HepG2 (cell line): Measurements from ENCODE around the gene AQP12A. TPM values are rescaled to one million over a fixed set of nuclear protein-coding genes. Genes with fewer than 3 reads are reported as not detected.
A peak's percentile ranks its signal among the peaks of the same experiment; 100 is the strongest.

Experiments
- ATAC-seq: fragments of 200-7000 bp; cut with Tn5 transposase; 3 replicates; pipeline ENCODE4 v1.9.1; 2020; ENCODE audit warnings: mild to moderate bottlenecking, moderate library complexity
- BruUV-seq: library from RNA; stranded (reverse); fragments of 400-500 nt; replicated peaks from 2 replicates; lab custom pipeline; 2021; lab: Mats Ljungman, UMichigan
- CTCF ChIA-PET: fragments of 300-600 bp; formaldehyde crosslinking; extraction: SDS; loops from one replicate; lab custom pipeline; 2021; ENCODE audit warnings: low total read pairs, inconsistent platforms, low intra/inter-chr PET ratio; lab: Yijun Ruan, JAX
- POLR2A ChIA-PET: fragments of 350-600 bp; sonication (Branson Sonifier 250); formaldehyde crosslinking; loops from one replicate; lab custom pipeline; 2020; ENCODE audit warnings: antibody characterized with exemption, inconsistent platforms; lab: Yijun Ruan, JAX
- DNase-seq: peaks from one replicate; pipeline ENCODE4 v3.0.0-alpha.2; 2015; ENCODE audit warnings: low spot score
- FAIRE-seq: peaks from 3 replicates; lab custom pipeline; 2011; peaks lifted over from hg19 to GRCh38; lab: Jason Lieb, UNC
- H2AFZ ChIP-seq: one replicate; pipeline ENCODE4 v1.6.1; 2011; ENCODE audit warnings: low read length, inconsistent platforms
- H3K27ac ChIP-seq: fragments of 300-600 bp; 3 replicates; pipeline ENCODE4 v1.8.0; 2011; ENCODE audit warnings: mixed run types, mild to moderate bottlenecking, mixed read lengths, low read length, inconsistent platforms; ENCODE audit not compliant: insufficient read depth; ENCODE audit errors: extremely low read length
- H3K27me3 ChIP-seq, 2 experiments: fragments of 200-600 bp in 1 of 2; 2 replicates in 1 of 2; 3 replicates in 1 of 2; pipeline versions ENCODE4 v1.6.0 to v1.8.0; 2011; ENCODE audit warnings: low read length in 2 of 2, mild to moderate bottlenecking in 2 of 2, moderate library complexity in 2 of 2, inconsistent platforms in 1 of 2; ENCODE audit not compliant: insufficient read depth in 2 of 2, control insufficient read depth in 1 of 2
- H3K36me3 ChIP-seq, 2 experiments: fragments of 200-600 bp in 1 of 2; replicated peaks in 1 of 2; 2 replicates in 1 of 2; 3 replicates in 1 of 2; pipeline versions ENCODE4 v1.5.1 to v1.8.0; 2011; ENCODE audit warnings: low read length in 2 of 2, inconsistent platforms in 1 of 2; ENCODE audit not compliant: insufficient read depth in 2 of 2, control insufficient read depth in 1 of 2
- H3K4me1 ChIP-seq: 2 replicates; pipeline ENCODE4 v1.5.1; 2012; ENCODE audit warnings: low read length, inconsistent platforms; ENCODE audit not compliant: insufficient read depth
- H3K4me2 ChIP-seq: 2 replicates; pipeline ENCODE4 v1.6.0; 2011; ENCODE audit warnings: low read depth, low read length, inconsistent platforms
- H3K4me3 ChIP-seq, 3 experiments: fragments of 200-600 bp in 1 of 3; sonication (generic), shearing (Covaris generic) in 1 of 3; replicated peaks in 1 of 3; 2 replicates each; pipeline ENCODE4 v1.5.1; 2011 to 2016; ENCODE audit warnings: low read length in 3 of 3, inconsistent platforms in 2 of 3, low read depth in 2 of 3, mild to moderate bottlenecking in 2 of 3, control low read depth in 1 of 3, mixed read lengths in 1 of 3; ENCODE audit not compliant: insufficient read depth in 1 of 3
- H3K79me2 ChIP-seq: one replicate; pipeline ENCODE4 v1.6.1; 2011; ENCODE audit warnings: low read length, inconsistent platforms; ENCODE audit not compliant: insufficient read depth
- H3K9ac ChIP-seq: 2 replicates; pipeline ENCODE4 v1.6.0; 2011; ENCODE audit warnings: mild to moderate bottlenecking, low read depth, low read length, inconsistent platforms; ENCODE audit not compliant: insufficient read depth
- H3K9me3 ChIP-seq: 2 replicates; pipeline ENCODE4 v1.5.1; 2012; ENCODE audit warnings: mild to moderate bottlenecking, low read length
- H4K20me1 ChIP-seq: 2 replicates; pipeline ENCODE4 v1.6.0; 2011; ENCODE audit warnings: inconsistent platforms, mild to moderate bottlenecking, low read length, moderate library complexity; ENCODE audit not compliant: insufficient read depth
- ATF6 ChIP-seq: sonication (generic); formaldehyde crosslinking; conservative IDR thresholded peaks from 2 replicates; pipeline ENCODE4 v1.4.0; 2020; ENCODE audit warnings: missing genetic modification reagents
- CTCF ChIP-seq: sonication (generic); formaldehyde crosslinking; IDR thresholded peaks from 2 replicates; pipeline ENCODE4 v1.5.0; 2020; ENCODE audit warnings: mild to moderate bottlenecking, missing genetic modification reagents, moderate library complexity
- STAG1 ChIP-seq: sonication (generic); formaldehyde crosslinking; IDR thresholded peaks from 2 replicates; pipeline ENCODE4 v1.4.0; 2020; ENCODE audit warnings: missing genetic modification reagents
- ZNF768 ChIP-seq: sonication (generic); formaldehyde crosslinking; IDR thresholded peaks from 2 replicates; pipeline ENCODE4 v1.4.0; 2020; ENCODE audit warnings: missing genetic modification reagents
- WGBS: methylation state at CpG from one replicate; pipeline ENCODE4 v1.1.6; 2017; ENCODE audit warnings: low lambda C conversion rate; 5-methylcytosine and 5-hydroxymethylcytosine counted together
- in situ Hi-C: cut with HindIII; loops from 2 replicates; pipeline ENCODE4 v1.10.0; 2017; ENCODE audit warnings: low pct_unique_long_range_greater_than_20kb; ENCODE audit not compliant: extremely low pct_ligation_motif_present
- intact Hi-C: fragments of 100-400 bp; cut with micrococcal nuclease; formaldehyde crosslinking; loops from one replicate; pipeline ENCODE4 v1.10.0; 2022; ENCODE audit not compliant: unreplicated experiment
- polyA plus RNA-seq, 8 experiments: library from polyadenylated mRNA; depleted of rRNA in 3 of 8; stranded (reverse) in 7 of 8; unstranded in 1 of 8; fragments of >200 nt; fragmentation: Illumina TruSeq in 4 of 8; extraction: Trizol in 4 of 8; gene quantifications; 2 replicates each; pipeline versions ENCODE4 v1.2.1 to v1.2.3, GENCODE V29; 2011 to 2016; ENCODE audit warnings: low read depth in 4 of 8, missing spikeins in 1 of 8, mixed read lengths in 1 of 8; ENCODE audit not compliant: insufficient read depth in 1 of 8
- total RNA-seq, 5 experiments: library from RNA; depleted of rRNA; stranded (reverse); fragments of >200 nt; fragmentation: Illumina TruSeq; extraction: Trizol; gene quantifications; 2 replicates each; pipeline ENCODE4 v1.2.3, GENCODE V29; 2016; ENCODE audit warnings: low read depth in 1 of 5

The AQP12A gene
- total and polyA plus RNA-seq, 2 of the 13 experiments (the other 11 are each of a cell fraction or from before 2014, with no cell fraction given), result not detected

- in situ Hi-C loops, result no loop called here
- ATAC-seq (peak; percentile 22), DNase-seq (no peak), FAIRE-seq (no peak)
- no peak overlapping the region for H3K4me2 ChIP-seq
- POLR2A ChIA-PET, result no interaction called here
- no peaks in the 10 kb centered on the region for H3K4me1 ChIP-seq
- no peak overlapping the region for H3K9ac ChIP-seq
- H4K20me1 ChIP-seq, result peaks cover 3% of the 10 kb centered on the region; the same call in 1 of the 2 replicates
- H3K27me3 ChIP-seq, result peaks cover 64 to 100% of the 10 kb centered on the region in 2 experiments
- H3K36me3 ChIP-seq, result no peaks in the 10 kb centered on the region
- no peak overlapping the region for H2AFZ ChIP-seq
- intact Hi-C loops, result no loop called here
- no peaks in the 10 kb centered on the region for H3K9me3 ChIP-seq
- no peak overlapping the region for H3K27ac ChIP-seq
- 31% methylated on average over 12 of the region's 13 CpGs for WGBS
- no peaks in the 10 kb centered on the region for H3K79me2 ChIP-seq
- H3K4me3 ChIP-seq, result no peak overlapping the region
- CTCF ChIA-PET, result no interaction called here
- TF ChIP-seq STAG1 (CRISPR knock-in tag) (0 out of 2 replicates have a peak, but pooled peaks have one; percentile 13), CTCF (peak; percentile 46), ATF6 (CRISPR knock-in tag) (no peak), ZNF768 (peak; percentile 20; the same call in 1 of the 2 replicates)
- BruUV-seq, result no TSS peak
Observed at GRCh38 chr2:240742602-240743095, 51.0 kb downstream of the AQP12A start.
